Peyer's patch (tissue), 4 donors: ENCODE results near the gene TMEM63A.

Source experiments
- POLR2A ChIP-seq, 2 donors: fragments of 450-650 bp; IDR thresholded peaks; one replicate each; pipeline ENCODE4 v1.5.1; 2017; ENCODE audit warnings: antibody characterized with exemption in 2 of 2, mild to moderate bottlenecking in 2 of 2, moderate library complexity in 2 of 2
- TF ChIP-seq, protein P1 (sequence below), 6 experiments: fragments of 450-650 bp in 4 of 6; fragments of 200-600 bp in 2 of 6; sonication (generic) in 1 of 6; IDR thresholded peaks; one replicate each; pipeline ENCODE4 v1.5.1; 2017 to 2019; ENCODE audit warnings: antibody characterized with exemption in 6 of 6, mild to moderate bottlenecking in 3 of 6, moderate library complexity in 1 of 6

DNA sequence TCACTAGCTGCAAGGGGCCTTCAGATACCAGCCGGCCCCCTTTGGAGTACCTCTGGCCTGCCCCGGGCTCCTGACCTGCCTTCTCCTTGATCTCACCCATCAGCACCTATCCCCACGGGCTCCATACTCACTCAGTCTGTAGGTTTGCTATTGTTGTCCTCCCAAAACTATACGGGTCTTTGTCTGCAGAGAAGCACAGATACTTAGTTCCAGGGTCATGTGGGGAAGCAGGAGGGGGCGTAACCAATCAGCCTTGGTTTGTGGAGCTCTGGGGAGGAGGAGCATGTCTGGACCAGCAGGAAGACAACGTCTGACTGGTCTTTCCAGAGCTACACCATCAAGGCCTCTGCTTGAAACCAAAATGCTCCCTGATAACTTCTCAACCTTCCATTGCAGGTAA is 15.2 kb downstream of the TMEM63A start:
- TF ChIP-seq, protein P1, sequence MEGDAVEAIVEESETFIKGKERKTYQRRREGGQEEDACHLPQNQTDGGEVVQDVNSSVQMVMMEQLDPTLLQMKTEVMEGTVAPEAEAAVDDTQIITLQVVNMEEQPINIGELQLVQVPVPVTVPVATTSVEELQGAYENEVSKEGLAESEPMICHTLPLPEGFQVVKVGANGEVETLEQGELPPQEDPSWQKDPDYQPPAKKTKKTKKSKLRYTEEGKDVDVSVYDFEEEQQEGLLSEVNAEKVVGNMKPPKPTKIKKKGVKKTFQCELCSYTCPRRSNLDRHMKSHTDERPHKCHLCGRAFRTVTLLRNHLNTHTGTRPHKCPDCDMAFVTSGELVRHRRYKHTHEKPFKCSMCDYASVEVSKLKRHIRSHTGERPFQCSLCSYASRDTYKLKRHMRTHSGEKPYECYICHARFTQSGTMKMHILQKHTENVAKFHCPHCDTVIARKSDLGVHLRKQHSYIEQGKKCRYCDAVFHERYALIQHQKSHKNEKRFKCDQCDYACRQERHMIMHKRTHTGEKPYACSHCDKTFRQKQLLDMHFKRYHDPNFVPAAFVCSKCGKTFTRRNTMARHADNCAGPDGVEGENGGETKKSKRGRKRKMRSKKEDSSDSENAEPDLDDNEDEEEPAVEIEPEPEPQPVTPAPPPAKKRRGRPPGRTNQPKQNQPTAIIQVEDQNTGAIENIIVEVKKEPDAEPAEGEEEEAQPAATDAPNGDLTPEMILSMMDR (IDR thresholded peaks at IDR 0.05), result no peak
- no peak for TF ChIP-seq POLR2A (IDR thresholded peaks at IDR 0.05)
